Daoy (cell line): Measurements from ENCODE around the gene SEMA3B. TPM values are rescaled to one million over a fixed set of nuclear protein-coding genes. Genes with fewer than 3 reads are reported as not detected.
A peak's percentile ranks its signal among the peaks of the same experiment; 100 is the strongest.
"Not testable (repeated sequence)": the region's sequence is repeated elsewhere in the genome, so short reads cannot be mapped to it uniquely, and the experiment has no call there.

ENCODE experiments used
- DNase-seq: peaks from one replicate; pipeline ENCODE4 v3.0.0-alpha.2; 2015; ENCODE audit warnings: low read depth
- total RNA-seq: library from RNA; depleted of rRNA; stranded (reverse); fragments of >200 nt; shearing (Covaris generic); gene quantifications from 2 replicates; pipeline ENCODE4 v1.2.3, GENCODE V29; 2014

The SEMA3B gene
- total RNA-seq, 1 experiment from 2014 or later: 2.6 TPM

- DNase-seq: no peak
These were observed 10.0 kb upstream of the SEMA3B start for GRCh38 chr3:50258979-50259378.

- DNase-seq: no peak
These were observed 9.4 kb upstream of the SEMA3B start for GRCh38 chr3:50259432-50260026.

- peak; percentile 92 for DNase-seq
These were observed 8.7 kb upstream of the SEMA3B start for GRCh38 chr3:50260027-50260941.

GRCh38 chr3:50260942-50261441 is 8.0 kb upstream of the SEMA3B start:
- DNase-seq: no peak

- no peak for DNase-seq
These were observed 7.4 kb upstream of the SEMA3B start for GRCh38 chr3:50261505-50261904.

- not testable (repeated sequence) for DNase-seq
These were observed 6.7 kb upstream of the SEMA3B start for GRCh38 chr3:50262200-50262599.

GRCh38 chr3:50262778-50263177 is 6.2 kb upstream of the SEMA3B start:
- DNase-seq: no peak

- no peak for DNase-seq
These were observed 5.2 kb upstream of the SEMA3B start for GRCh38 chr3:50263478-50264382.

GRCh38 chr3:50264383-50264963 is 4.5 kb upstream of the SEMA3B start:
- peak; percentile 91 for DNase-seq

- no peak for DNase-seq
These were observed 3.9 kb upstream of the SEMA3B start for GRCh38 chr3:50264964-50265485.

- DNase-seq: no peak
These were observed 3.4 kb upstream of the SEMA3B start for GRCh38 chr3:50265571-50265970.

GRCh38 chr3:50266017-50266416 is 2.9 kb upstream of the SEMA3B start:
- no peak for DNase-seq

- no peak for DNase-seq
These were observed 2.1 kb upstream of the SEMA3B start for GRCh38 chr3:50266836-50267235.

- no peak for DNase-seq
These were observed 1.6 kb upstream of the SEMA3B start for GRCh38 chr3:50267280-50267913.

GRCh38 chr3:50268276-50268675 is 671 bp upstream of the SEMA3B start:
- no peak for DNase-seq

- DNase-seq: no peak
These were observed 513 bp downstream of the SEMA3B start for GRCh38 chr3:50269460-50269859.

- peak; percentile 55 for DNase-seq
These were observed 1.0 kb downstream of the SEMA3B start for GRCh38 chr3:50269977-50270413.

GRCh38 chr3:50270422-50271224 is 1.7 kb downstream of the SEMA3B start:
- no peak for DNase-seq

GRCh38 chr3:50271314-50271936 is 2.5 kb downstream of the SEMA3B start:
- no peak for DNase-seq
